Mesenchymal stem cell (in vitro differentiated cells and primary cell): ENCODE data around the gene PKNOX1.
A peak's percentile ranks its signal among the peaks of the same experiment; 100 is the strongest.
"Not testable (repeated sequence)": the region's sequence is repeated elsewhere in the genome, so short reads cannot be mapped to it uniquely, and the experiment has no call there.

Source experiments
- DNase-seq: peaks from one replicate; pipeline ENCODE4 v3.0.0-alpha.2; 2013
- H2AFZ ChIP-seq: one replicate; pipeline ENCODE4 v1.6.1; 2013; ENCODE audit warnings: low read depth, mild to moderate bottlenecking, control low read depth, inconsistent platforms, low read length, moderate library complexity
- H2AK5ac ChIP-seq: 2 replicates; pipeline ENCODE4 v1.6.1; 2013; ENCODE audit warnings: low read length, moderate library complexity, mild to moderate bottlenecking, inconsistent platforms; ENCODE audit not compliant: severe bottlenecking
- H2BK120ac ChIP-seq: one replicate; pipeline ENCODE4 v1.6.1; 2013; ENCODE audit warnings: low read depth, mild to moderate bottlenecking, inconsistent platforms, low read length, moderate library complexity
- H2BK12ac ChIP-seq, 2 experiments: one replicate each; pipeline ENCODE4 v1.6.1; 2013; ENCODE audit warnings: inconsistent platforms in 2 of 2, low read length in 2 of 2, mild to moderate bottlenecking in 2 of 2, moderate library complexity in 2 of 2, control low read depth in 1 of 2
- H2BK15ac ChIP-seq: one replicate; pipeline ENCODE4 v1.6.1; 2013; ENCODE audit warnings: mild to moderate bottlenecking, low read depth, inconsistent platforms; ENCODE audit not compliant: poor library complexity, severe bottlenecking
- H2BK5ac ChIP-seq: 2 replicates; pipeline ENCODE4 v1.6.1; 2013; ENCODE audit warnings: low read depth, mild to moderate bottlenecking, low read length, control low read depth, inconsistent platforms; ENCODE audit not compliant: poor library complexity, severe bottlenecking
- H3K14ac ChIP-seq, 2 experiments: one replicate each; pipeline ENCODE4 v1.6.1; 2013; ENCODE audit warnings: inconsistent platforms in 2 of 2, low read length in 2 of 2, control low read depth in 1 of 2, mild to moderate bottlenecking in 1 of 2, moderate library complexity in 1 of 2
- H3K18ac ChIP-seq, 2 experiments: one replicate each; pipeline ENCODE4 v1.6.1; 2013; ENCODE audit warnings: inconsistent platforms in 2 of 2, low read length in 2 of 2, control low read depth in 1 of 2, low read depth in 1 of 2, mild to moderate bottlenecking in 1 of 2
- H3K23ac ChIP-seq, 2 experiments: one replicate each; pipeline ENCODE4 v1.6.1; 2013; ENCODE audit warnings: inconsistent platforms in 2 of 2, low read length in 2 of 2, mild to moderate bottlenecking in 2 of 2, moderate library complexity in 2 of 2, control low read depth in 1 of 2
- H3K27ac ChIP-seq: 2 replicates; pipeline ENCODE4 v1.5.1; 2013; ENCODE audit warnings: mild to moderate bottlenecking, moderate library complexity, low read length, control low read depth, inconsistent platforms; ENCODE audit not compliant: poor library complexity, severe bottlenecking
- H3K27me3 ChIP-seq, 2 experiments: 2 replicates each; pipeline versions ENCODE4 v1.6.1 to v1.7.0; 2013; ENCODE audit warnings: low read length in 2 of 2, mild to moderate bottlenecking in 2 of 2, moderate library complexity in 2 of 2, control low read depth in 1 of 2, inconsistent platforms in 1 of 2; ENCODE audit not compliant: control insufficient read depth in 1 of 2, insufficient read depth in 1 of 2
- H3K36me3 ChIP-seq, 2 experiments: 2 replicates each; pipeline versions ENCODE4 v1.6.1 to v1.7.0; 2013; ENCODE audit warnings: low read length in 2 of 2, control low read depth in 1 of 2, inconsistent platforms in 1 of 2, low read depth in 1 of 2, mild to moderate bottlenecking in 1 of 2; ENCODE audit not compliant: insufficient read depth in 2 of 2, control insufficient read depth in 1 of 2
- H3K4ac ChIP-seq, 2 experiments: one replicate each; pipeline ENCODE4 v1.6.1; 2013; ENCODE audit warnings: inconsistent platforms in 2 of 2, low read length in 2 of 2, mild to moderate bottlenecking in 2 of 2, moderate library complexity in 2 of 2, control low read depth in 1 of 2, low read depth in 1 of 2
- H3K4me1 ChIP-seq: 2 replicates; pipeline ENCODE4 v1.6.1; 2013; ENCODE audit warnings: low read depth, low read length, control low read depth; ENCODE audit not compliant: control insufficient read depth, insufficient read depth
- H3K4me2 ChIP-seq: 2 replicates; pipeline ENCODE4 v1.6.1; 2013; ENCODE audit warnings: low read length, mild to moderate bottlenecking, inconsistent platforms; ENCODE audit not compliant: poor library complexity, severe bottlenecking
- H3K4me3 ChIP-seq, 2 experiments: 2 replicates each; pipeline versions ENCODE4 v1.5.1 to v1.7.0; 2013; ENCODE audit warnings: low read length in 2 of 2, mild to moderate bottlenecking in 2 of 2, control low read depth in 1 of 2, low read depth in 1 of 2; ENCODE audit not compliant: insufficient read depth in 1 of 2
- H3K79me1 ChIP-seq: replicated peaks from 2 replicates; pipeline ENCODE4 v1.6.1; 2013; ENCODE audit warnings: mild to moderate bottlenecking, control low read depth, low read length, inconsistent platforms; ENCODE audit not compliant: poor library complexity, severe bottlenecking
- H3K9ac ChIP-seq: 2 replicates; pipeline ENCODE4 v1.7.0; 2013; ENCODE audit warnings: mild to moderate bottlenecking, low read length, moderate library complexity
- H3K9me3 ChIP-seq: 2 replicates; pipeline ENCODE4 v1.7.0; 2013; ENCODE audit warnings: mild to moderate bottlenecking, low read length; ENCODE audit not compliant: control insufficient read depth
- H4K8ac ChIP-seq: one replicate; pipeline ENCODE4 v1.6.1; 2013; ENCODE audit warnings: inconsistent platforms, mild to moderate bottlenecking, low read length, moderate library complexity
- H4K91ac ChIP-seq: one replicate; pipeline ENCODE4 v1.6.1; 2013; ENCODE audit warnings: mild to moderate bottlenecking, low read length, inconsistent platforms
- WGBS: methylation state at CpG from one replicate; pipeline ENCODE4 v1.1.7; 2013; ENCODE audit warnings: mixed read lengths; 5-methylcytosine and 5-hydroxymethylcytosine counted together

PKNOX1 gene

DNA sequence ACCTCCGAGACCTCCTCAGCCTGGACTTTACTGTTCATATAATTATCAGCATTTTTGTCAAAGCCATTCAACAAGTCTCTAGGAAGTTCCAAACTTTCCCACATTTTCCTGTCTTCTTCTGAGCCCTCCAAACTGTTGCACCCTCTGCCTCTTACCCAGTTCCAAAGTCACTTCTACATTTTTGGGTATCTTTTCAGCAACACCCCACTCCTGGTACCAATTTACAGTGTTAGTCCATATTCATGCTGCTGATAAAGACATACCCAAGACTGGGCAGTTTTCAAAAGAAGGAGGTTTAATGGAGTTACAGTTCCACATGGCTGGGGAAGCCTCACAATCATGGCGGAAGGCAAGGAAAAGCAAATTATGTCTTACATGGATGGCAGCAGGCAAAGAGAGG is 25.7 kb downstream of the PKNOX1 start:
- not testable (repeated sequence) for H2AFZ ChIP-seq, H3K27me3 ChIP-seq, H2BK15ac ChIP-seq, DNase-seq, H2BK12ac ChIP-seq, H3K4me2 ChIP-seq, H3K36me3 ChIP-seq, H3K9me3 ChIP-seq, H3K14ac ChIP-seq, H4K91ac ChIP-seq, H4K8ac ChIP-seq, H2AK5ac ChIP-seq, H3K4ac ChIP-seq, H3K23ac ChIP-seq, H3K9ac ChIP-seq, H3K27ac ChIP-seq, H2BK120ac ChIP-seq, H3K4me1 ChIP-seq, H3K18ac ChIP-seq, H3K4me3 ChIP-seq, H2BK5ac ChIP-seq
- WGBS = 97% methylated on average over 2 of the region's 2 CpGs
- peaks cover 32% of the 10 kb centered on the region for H3K79me1 ChIP-seq

DNA sequence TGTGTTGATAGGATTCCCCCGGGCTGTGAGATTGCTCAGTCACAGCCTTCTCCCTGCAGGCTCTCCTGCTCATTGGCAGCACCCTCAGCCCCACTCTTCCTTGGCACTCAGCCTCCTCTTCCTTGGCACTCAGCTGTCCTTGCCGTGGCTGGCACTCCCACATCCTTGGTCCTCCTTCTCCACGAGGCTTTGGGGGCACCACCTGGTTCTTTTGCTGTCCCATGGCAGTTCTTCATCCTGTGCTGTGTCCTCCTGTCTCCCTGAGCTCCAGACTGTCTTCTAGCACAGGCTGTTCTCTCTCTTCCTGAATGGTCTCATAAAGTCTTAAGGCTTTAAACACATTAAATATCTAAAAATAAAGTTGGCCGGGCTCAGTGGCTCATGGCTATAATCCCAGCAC is 27.0 kb downstream of the PKNOX1 start:
- whole genome bisulfite sequencing = 93% methylated on average over 4 of the region's 4 CpGs
- no peak for DNase-seq
- H3K4me2 ChIP-seq = no peak overlapping the region

DNA sequence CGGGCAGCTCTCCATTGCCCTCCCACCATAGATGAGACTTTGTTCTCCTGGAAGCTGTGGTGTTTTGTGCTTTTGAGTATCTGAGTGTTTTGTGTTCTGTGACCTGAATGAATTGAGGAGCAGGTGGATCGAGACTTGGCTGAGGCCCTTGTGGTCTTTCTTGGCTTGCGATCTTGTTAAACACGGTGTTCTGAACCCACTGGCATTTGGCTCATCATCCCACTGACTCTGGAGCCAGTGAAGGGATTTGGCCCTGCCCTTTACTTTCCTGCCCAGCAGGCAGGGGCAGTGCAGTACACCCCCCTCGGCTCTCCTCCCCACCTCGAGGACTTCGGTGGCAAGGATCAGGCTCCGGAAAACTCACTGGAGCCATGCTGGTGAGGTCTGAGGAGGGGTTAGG is 30.6 kb downstream of the PKNOX1 start:
- Histone ChIP-seq H2AK5ac (no peak overlapping the region), H2BK5ac (no peak overlapping the region), H3K4me3 (no peak overlapping the region), H3K18ac (no peak overlapping the region), H3K4me2 (no peak overlapping the region), H4K91ac (no peak overlapping the region), H2BK12ac (no peak overlapping the region), H3K9ac (no peak overlapping the region), H3K27me3 (no peaks in the 10 kb centered on the region), H4K8ac (no peak overlapping the region), H3K27ac (no peak overlapping the region), H3K14ac (no peak overlapping the region), H2AFZ (no peak overlapping the region), H3K4me1 (peaks cover 5% of the 10 kb centered on the region), H2BK15ac (no peak overlapping the region), H3K36me3 (peaks cover 15 to 44% of the 10 kb centered on the region in 2 experiments), H2BK120ac (no peak overlapping the region), H3K9me3 (peaks cover 4% of the 10 kb centered on the region), H3K4ac (no peak overlapping the region), H3K79me1 (peaks cover 22% of the 10 kb centered on the region), H3K23ac (no peak overlapping the region)
- no peak for DNase-seq
- 82% methylated on average over 8 of the region's 8 CpGs for WGBS

More for the DNA sequence above, 27.0 kb downstream of the PKNOX1 start:
- H3K14ac ChIP-seq = no peak overlapping the region
- H2BK120ac ChIP-seq = no peak overlapping the region
- H3K9me3 ChIP-seq = peaks cover 6% of the 10 kb centered on the region
- H3K4me1 ChIP-seq = peaks cover 6% of the 10 kb centered on the region
- no peak overlapping the region for H3K27ac ChIP-seq
- no peak overlapping the region for H4K91ac ChIP-seq
- peaks cover 12 to 15% of the 10 kb centered on the region in 2 experiments for H3K36me3 ChIP-seq
- no peaks in the 10 kb centered on the region for H3K27me3 ChIP-seq
- no peak overlapping the region for H3K23ac ChIP-seq
- peaks cover 30% of the 10 kb centered on the region for H3K79me1 ChIP-seq
- H3K9ac ChIP-seq = no peak overlapping the region
- H2BK12ac ChIP-seq = no peak overlapping the region
- no peak overlapping the region for H2AK5ac ChIP-seq
- no peak overlapping the region for H2BK5ac ChIP-seq
- no peak overlapping the region for H3K4me3 ChIP-seq
- no peak overlapping the region for H3K18ac ChIP-seq
- H2AFZ ChIP-seq = no peak overlapping the region
- H4K8ac ChIP-seq = no peak overlapping the region
- H3K4ac ChIP-seq = no peak overlapping the region
- no peak overlapping the region for H2BK15ac ChIP-seq

DNA sequence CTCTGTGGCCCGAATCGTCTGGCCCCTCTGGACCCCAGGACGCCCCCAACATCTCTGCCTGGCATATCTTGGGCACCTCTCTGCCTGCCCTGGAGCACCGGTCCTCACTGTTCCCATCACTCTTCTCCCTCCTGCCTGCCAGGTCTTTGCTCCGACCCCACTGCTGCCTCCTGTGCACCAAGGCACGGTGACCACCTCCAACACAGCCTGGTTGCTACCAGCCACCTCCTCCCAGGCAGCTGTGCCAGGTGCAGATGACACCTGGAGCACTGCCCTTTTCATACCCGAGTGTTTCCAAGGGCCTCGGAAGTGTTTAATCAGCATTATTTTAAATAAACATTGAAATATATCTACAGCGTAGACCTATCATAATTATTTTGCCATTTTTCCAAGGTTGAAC is 31.3 kb downstream of the PKNOX1 start:
- Histone ChIP-seq H3K4me2 (no peak overlapping the region), H2AFZ (no peak overlapping the region), H2BK120ac (no peak overlapping the region), H3K4me1 (peaks cover 5% of the 10 kb centered on the region), H3K4me3 (no peak overlapping the region), H2AK5ac (no peak overlapping the region), H3K23ac (no peak overlapping the region), H3K27me3 (no peaks in the 10 kb centered on the region), H3K18ac (no peak overlapping the region), H3K14ac (no peak overlapping the region), H2BK15ac (no peak overlapping the region), H4K8ac (no peak overlapping the region), H3K4ac (no peak overlapping the region), H2BK12ac (no peak overlapping the region), H3K9ac (no peak overlapping the region), H2BK5ac (no peak overlapping the region), H4K91ac (peak overlapping the region; percentile 43), H3K27ac (no peak overlapping the region), H3K79me1 (peaks cover 21% of the 10 kb centered on the region), H3K9me3 (no peaks in the 10 kb centered on the region), H3K36me3 (peaks cover 15 to 45% of the 10 kb centered on the region in 2 experiments)
- 99% methylated on average over 6 of the region's 9 CpGs for WGBS
- DNase-seq = no peak
